GM12864 (cell line): ENCODE results near the gene RPRD1B.

Experiments
- DNase-seq: peaks from one replicate; pipeline ENCODE4 v3.0.0-alpha.2; 2011; ENCODE audit warnings: low read depth
- H3K4me3 ChIP-seq: 2 replicates; pipeline ENCODE4 v1.5.1; 2011; ENCODE audit warnings: mild to moderate bottlenecking, low read depth, low read length, control low read depth
- TF ChIP-seq, protein P1 (sequence below): IDR thresholded peaks from 2 replicates; pipeline ENCODE4 v1.5.1; 2011; ENCODE audit warnings: low read depth, mild to moderate bottlenecking, moderate library complexity, low read length, control low read depth, inconsistent platforms; ENCODE audit errors: missing control alignments

Gene RPRD1B

DNA sequence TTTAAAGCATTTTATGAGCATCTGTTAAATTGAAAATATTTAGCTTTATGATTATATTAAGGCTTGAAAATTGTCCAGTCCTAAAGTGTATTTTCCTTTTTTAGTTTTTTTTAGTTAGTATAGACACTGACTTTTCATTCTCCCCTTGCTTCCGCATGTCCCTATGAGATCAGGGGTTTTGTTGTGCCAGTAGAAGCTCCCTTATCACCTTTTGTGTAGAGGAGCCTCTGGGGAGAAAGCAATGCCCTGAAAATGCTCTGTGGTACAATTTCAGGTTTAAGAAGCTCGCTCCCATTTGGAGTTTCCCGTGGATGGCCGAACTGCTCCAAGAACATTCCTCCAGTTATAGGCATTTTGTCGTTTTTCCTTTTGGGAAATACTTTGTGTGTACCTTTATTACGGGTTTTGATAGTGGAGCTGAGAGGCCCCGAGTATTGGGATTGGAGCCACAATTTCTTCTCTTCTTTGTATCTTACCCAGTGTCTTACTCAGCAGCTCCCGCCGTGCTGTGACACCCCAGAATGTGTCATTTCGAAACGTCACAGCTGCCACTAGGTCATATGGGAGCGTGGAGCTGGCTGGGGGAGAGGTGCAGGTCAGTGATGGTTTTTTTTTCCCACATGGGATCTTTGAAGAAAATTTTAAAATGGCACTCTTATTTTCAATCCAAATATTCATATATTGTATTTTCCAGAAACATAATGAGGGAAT lies 49.9 kb downstream of the RPRD1B start:
- TF ChIP-seq, protein P1, sequence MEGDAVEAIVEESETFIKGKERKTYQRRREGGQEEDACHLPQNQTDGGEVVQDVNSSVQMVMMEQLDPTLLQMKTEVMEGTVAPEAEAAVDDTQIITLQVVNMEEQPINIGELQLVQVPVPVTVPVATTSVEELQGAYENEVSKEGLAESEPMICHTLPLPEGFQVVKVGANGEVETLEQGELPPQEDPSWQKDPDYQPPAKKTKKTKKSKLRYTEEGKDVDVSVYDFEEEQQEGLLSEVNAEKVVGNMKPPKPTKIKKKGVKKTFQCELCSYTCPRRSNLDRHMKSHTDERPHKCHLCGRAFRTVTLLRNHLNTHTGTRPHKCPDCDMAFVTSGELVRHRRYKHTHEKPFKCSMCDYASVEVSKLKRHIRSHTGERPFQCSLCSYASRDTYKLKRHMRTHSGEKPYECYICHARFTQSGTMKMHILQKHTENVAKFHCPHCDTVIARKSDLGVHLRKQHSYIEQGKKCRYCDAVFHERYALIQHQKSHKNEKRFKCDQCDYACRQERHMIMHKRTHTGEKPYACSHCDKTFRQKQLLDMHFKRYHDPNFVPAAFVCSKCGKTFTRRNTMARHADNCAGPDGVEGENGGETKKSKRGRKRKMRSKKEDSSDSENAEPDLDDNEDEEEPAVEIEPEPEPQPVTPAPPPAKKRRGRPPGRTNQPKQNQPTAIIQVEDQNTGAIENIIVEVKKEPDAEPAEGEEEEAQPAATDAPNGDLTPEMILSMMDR = no peak
- DNase-seq = no peak
- no peak overlapping the region for H3K4me3 ChIP-seq

DNA sequence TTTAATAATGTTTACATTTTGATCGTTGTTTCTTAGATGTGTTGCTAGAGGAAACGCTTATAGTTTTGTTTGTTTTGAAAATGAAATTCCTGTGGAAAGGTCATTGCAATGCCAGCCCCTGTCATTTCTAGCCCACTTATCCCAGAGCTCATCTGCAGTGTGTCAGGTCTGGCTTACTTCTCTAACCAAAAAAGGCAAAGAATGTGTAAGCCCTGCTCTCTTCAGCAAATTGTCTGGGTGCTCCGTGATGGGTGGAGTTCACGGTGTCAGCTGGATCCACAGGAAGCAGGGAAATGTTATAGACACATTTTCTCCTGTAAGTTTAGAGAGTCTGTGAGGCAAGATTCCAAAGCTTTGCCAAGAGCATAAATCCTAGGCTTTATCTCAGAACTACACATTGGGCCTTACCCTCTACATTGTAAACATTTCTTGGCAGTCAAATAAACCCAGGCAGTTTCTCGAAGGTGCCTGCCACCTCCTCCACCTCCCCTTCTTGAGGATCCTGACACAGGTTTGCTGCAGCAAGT lies 50.9 kb downstream of the RPRD1B start:
- TF ChIP-seq, protein P1 = no peak
- no peak overlapping the region for H3K4me3 ChIP-seq
- no peak for DNase-seq

GRCh38 chr20:38085026-38085425 lies 51.5 kb downstream of the RPRD1B start:
- no peak overlapping the region for H3K4me3 ChIP-seq
- DNase-seq = no peak
- TF ChIP-seq, protein P1 = no peak

DNA sequence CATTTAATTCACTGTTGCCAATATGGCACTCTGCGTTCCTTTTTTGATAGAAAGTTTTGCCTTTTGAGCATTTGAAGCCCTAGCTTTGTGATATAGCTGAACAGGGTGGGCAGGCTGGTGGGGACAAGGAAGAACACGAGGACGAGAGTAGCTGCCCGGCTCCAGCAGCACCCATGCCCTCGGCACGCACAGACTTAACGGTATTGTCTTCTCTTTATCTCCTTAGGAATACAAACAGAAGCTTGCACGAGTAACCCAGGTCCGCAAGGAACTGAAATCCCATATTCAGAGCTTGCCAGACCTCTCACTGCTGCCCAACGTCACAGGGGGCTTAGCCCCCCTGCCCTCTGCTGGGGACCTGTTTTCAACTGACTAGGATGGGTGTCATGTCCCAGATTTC lies 56.0 kb downstream of the RPRD1B start:
- H3K4me3 ChIP-seq = no peak overlapping the region
- no peak for DNase-seq
- TF ChIP-seq, protein P1 = no peak

DNA sequence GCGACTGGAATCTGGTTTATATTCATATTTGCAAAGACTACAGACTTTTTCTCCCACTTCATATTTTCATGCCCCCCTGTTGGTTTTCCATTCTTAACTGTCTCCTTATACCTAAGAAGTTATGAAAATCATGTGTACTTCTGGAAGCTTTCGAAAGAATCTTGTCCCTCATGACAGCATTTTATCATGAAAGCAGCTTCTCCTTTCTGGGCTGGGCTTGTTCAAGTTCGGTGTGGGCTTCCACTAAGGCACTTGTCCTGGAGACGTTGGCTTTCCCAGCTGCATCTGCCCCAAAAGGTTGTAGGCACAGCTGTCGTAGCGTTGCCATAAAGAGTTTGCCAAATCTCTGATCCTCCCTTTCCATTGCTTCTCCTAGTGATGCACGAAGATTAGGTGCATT lies 56.5 kb downstream of the RPRD1B start:
- DNase-seq = no peak
- H3K4me3 ChIP-seq = no peak overlapping the region
- TF ChIP-seq, protein P1 = no peak

- peak; percentile 49 for DNase-seq
- TF ChIP-seq, protein P1 = no peak
- no peak overlapping the region; the same call in 1 of the 2 replicates for H3K4me3 ChIP-seq
Observed at GRCh38 chr20:38091441-38092216, 58.1 kb downstream of the RPRD1B start.
